Thymus (tissue), 11 donors: Measurements from ENCODE around the gene LRRC27. TPM values are rescaled to one million over a fixed set of nuclear protein-coding genes. Genes with fewer than 3 reads are reported as not detected.
A peak's percentile ranks its signal among the peaks of the same experiment; 100 is the strongest.

Source experiments
- DNase-seq, 9 donors: peaks; one replicate each; pipeline ENCODE4 v3.0.0-alpha.2; 2013; ENCODE audit warnings: low spot score in 9 of 9, low read depth in 6 of 9, missing footprints in 1 of 9
- H3K27ac ChIP-seq, 2 donors: one replicate each; pipeline ENCODE4 v1.5.1; 2013; ENCODE audit warnings: control low read depth in 1 of 2, low read depth in 1 of 2, low read length in 1 of 2, mild to moderate bottlenecking in 1 of 2, moderate library complexity in 1 of 2
- H3K27me3 ChIP-seq, 2 donors: one replicate each; pipeline ENCODE4 v1.5.1; 2013; ENCODE audit warnings: low read length in 1 of 2; ENCODE audit not compliant: control insufficient read depth in 2 of 2, insufficient read depth in 1 of 2
- H3K36me3 ChIP-seq, 2 donors: one replicate each; pipeline ENCODE4 v1.5.1; 2013; ENCODE audit warnings: low read length in 1 of 2, mild to moderate bottlenecking in 1 of 2, moderate library complexity in 1 of 2; ENCODE audit not compliant: control insufficient read depth in 2 of 2, insufficient read depth in 2 of 2
- H3K4me1 ChIP-seq, 2 donors: one replicate each; pipeline ENCODE4 v1.5.1; 2013; ENCODE audit warnings: low read length in 2 of 2; ENCODE audit not compliant: control insufficient read depth in 2 of 2, insufficient read depth in 2 of 2
- H3K4me3 ChIP-seq, 2 donors: one replicate each; pipeline ENCODE4 v1.5.1; 2013; ENCODE audit warnings: low read length in 2 of 2, control low read depth in 1 of 2, mild to moderate bottlenecking in 1 of 2
- H3K9me3 ChIP-seq, 2 donors: one replicate each; pipeline ENCODE4 v1.5.1; 2013; ENCODE audit warnings: low read length in 1 of 2, mild to moderate bottlenecking in 1 of 2; ENCODE audit not compliant: control insufficient read depth in 2 of 2, insufficient read depth in 1 of 2
- WGBS: extraction: QIAGEN DNeasy Blood & Tissue Kit; methylation state at CpG from one replicate; pipeline ENCODE4 v1.1.7; 2013; 5-methylcytosine and 5-hydroxymethylcytosine counted together
- polyA plus RNA-seq: library from polyadenylated mRNA; stranded (reverse); fragments of 200-250 nt; gene quantifications from one replicate; pipeline ENCODE4 v1.2.3, GENCODE V29; 2013
- total RNA-seq: library from RNA; stranded (reverse); fragments of 120-200 nt; gene quantifications from one replicate; pipeline ENCODE4 v1.2.4, GENCODE V29; 2013
- donor health status: healthy.

The LRRC27 gene
- total and polyA plus RNA-seq, 2 donors: 7.6 to 8.7 TPM

DNA sequence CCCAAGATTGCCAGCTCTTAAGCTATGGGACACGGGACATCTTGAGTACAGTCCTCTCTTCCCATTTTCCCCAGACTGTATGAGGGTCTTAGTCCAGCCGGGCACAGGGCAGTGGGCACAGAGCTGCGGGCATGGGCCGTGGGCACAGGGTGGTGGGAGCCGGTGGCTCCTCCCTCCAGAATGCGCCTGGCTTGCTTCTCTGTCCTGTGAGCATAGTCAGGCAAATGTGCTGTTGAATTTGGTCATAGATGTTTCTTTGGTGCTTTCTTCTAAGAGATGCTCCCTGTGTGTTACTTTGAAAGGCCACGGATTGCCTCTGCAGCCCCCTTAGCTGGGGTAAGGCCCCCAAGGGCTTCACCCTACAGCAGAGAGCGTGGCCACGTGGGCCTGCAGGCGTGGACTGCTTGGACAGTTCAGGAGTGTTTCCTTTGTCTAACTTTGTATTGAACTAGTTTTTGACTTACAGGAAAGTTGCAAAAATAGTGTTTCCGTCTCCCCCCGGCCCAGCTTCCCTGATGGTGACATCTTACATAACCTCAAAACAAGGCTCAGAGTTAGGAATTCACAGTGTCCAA, 24.7 kb downstream of the LRRC27 start:
- WGBS: 98% methylated on average over 12 of the region's 12 CpGs

GRCh38 chr10:132357286-132358058, 25.5 kb downstream of the LRRC27 start:
- H3K36me3 ChIP-seq: peaks cover 5 to 9% of the 10 kb centered on the region in 2 donors
- no peak for DNase-seq
- H3K4me3 ChIP-seq: no peak overlapping the region
- WGBS: 99% methylated on average over 15 of the region's 15 CpGs
- H3K27ac ChIP-seq: no peak overlapping the region
- H3K27me3 ChIP-seq: no peaks in the 10 kb centered on the region
- H3K4me1 ChIP-seq: no peaks in the 10 kb centered on the region
- peaks cover 0 to 3% of the 10 kb centered on the region in 2 donors for H3K9me3 ChIP-seq

More for the DNA sequence above, 24.7 kb downstream of the LRRC27 start:
- no peaks in the 10 kb centered on the region for H3K27me3 ChIP-seq
- H3K9me3 ChIP-seq: peaks cover 0 to 3% of the 10 kb centered on the region in 2 donors
- no peak overlapping the region for H3K4me3 ChIP-seq
- H3K27ac ChIP-seq: no peak overlapping the region
- no peak for DNase-seq
- H3K36me3 ChIP-seq: peaks cover 4 to 5% of the 10 kb centered on the region in 2 donors
- no peaks in the 10 kb centered on the region for H3K4me1 ChIP-seq

- H3K36me3 ChIP-seq: peaks cover 5 to 9% of the 10 kb centered on the region in 2 donors
- 83% methylated on average over 21 of the region's 21 CpGs for WGBS
- DNase-seq: no peak
- no peak overlapping the region for H3K27ac ChIP-seq
- H3K4me3 ChIP-seq: no peak overlapping the region
- peaks cover 1 to 3% of the 10 kb centered on the region in 2 donors for H3K9me3 ChIP-seq
- H3K4me1 ChIP-seq: no peaks in the 10 kb centered on the region
- H3K27me3 ChIP-seq: no peaks in the 10 kb centered on the region
Observed at GRCh38 chr10:132359305-132360040, 27.5 kb downstream of the LRRC27 start.

DNA sequence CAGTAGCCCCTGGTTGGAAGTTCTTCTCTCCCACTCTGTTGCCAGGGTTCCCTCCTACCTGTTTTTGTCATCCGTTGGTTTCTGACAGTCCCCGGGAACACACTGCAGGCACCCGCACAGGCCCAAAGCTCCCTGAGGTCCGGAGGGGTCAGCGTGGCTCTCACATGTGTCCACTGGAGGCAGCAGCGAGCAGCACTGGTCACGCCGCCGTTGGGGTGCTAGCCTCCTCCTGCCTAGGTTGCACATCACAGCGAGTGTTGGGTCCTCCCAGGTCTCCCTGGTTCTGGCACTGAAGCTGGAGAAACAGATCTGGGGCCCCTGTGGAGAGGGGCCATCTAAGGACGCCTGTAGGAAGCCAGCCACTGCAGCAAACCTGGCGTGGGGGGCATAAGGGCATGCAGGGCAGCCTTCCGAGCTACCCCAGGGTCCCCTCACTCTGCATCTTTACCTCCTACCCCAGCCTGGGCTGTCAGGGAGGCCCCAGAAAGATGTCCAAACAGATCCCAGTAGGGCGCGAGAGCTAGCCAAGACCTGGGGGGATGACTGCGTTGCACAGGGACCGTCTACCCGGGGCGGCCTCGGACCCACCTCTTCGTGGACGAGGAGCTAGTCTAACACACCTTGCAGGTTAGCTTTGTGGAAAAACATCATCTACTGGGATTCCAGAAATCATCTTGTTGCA, 28.9 kb downstream of the LRRC27 start:
- Histone ChIP-seq H3K9me3 (peaks cover 3% of the 10 kb centered on the region in 2 donors), H3K4me3 (no peak overlapping the region), H3K27me3 (no peaks in the 10 kb centered on the region), H3K27ac (no peak overlapping the region), H3K4me1 (no peaks in the 10 kb centered on the region), H3K36me3 (peaks cover 5 to 12% of the 10 kb centered on the region in 2 donors)
- WGBS: 88% methylated on average over 22 of the region's 22 CpGs
- no peak for DNase-seq

GRCh38 chr10:132361581-132362101, 29.6 kb downstream of the LRRC27 start:
- WGBS: 97% methylated on average over 15 of the region's 15 CpGs

DNA sequence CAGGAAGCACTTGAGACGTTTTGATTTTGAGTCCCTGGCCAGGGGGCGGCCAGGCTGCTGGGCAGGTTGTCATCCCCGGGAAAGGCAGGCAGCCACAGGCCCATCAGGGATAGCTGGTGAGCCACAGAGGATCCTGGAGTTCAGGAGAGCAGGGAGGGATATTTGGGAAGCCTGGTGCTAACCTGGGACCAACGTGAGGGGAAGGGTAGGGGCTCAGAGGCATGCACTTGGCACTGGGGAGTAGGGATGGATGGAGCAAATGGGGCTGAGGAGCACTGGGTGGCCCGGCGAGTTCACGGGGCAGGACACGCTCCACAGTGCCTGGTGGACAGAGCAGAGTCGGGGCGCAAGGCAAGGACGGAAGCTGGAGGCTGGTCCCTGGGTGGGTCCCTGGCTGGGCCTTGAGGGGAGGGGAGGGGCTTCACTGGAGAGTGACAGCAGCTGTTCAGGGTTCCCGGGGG, 30.2 kb downstream of the LRRC27 start:
- Histone ChIP-seq H3K27me3 (no peaks in the 10 kb centered on the region), H3K4me3 (no peak overlapping the region), H3K4me1 (no peaks in the 10 kb centered on the region), H3K36me3 (peaks cover 10 to 18% of the 10 kb centered on the region in 2 donors), H3K9me3 (peaks cover 3% of the 10 kb centered on the region in 2 donors), H3K27ac (no peak overlapping the region)
- 94% methylated on average over 12 of the region's 12 CpGs for WGBS
- DNase-seq: no peak

More at GRCh38 chr10:132361581-132362101, 29.6 kb downstream of the LRRC27 start:
- DNase-seq: no peak
- H3K4me1 ChIP-seq: no peaks in the 10 kb centered on the region
- H3K4me3 ChIP-seq: no peak overlapping the region
- H3K9me3 ChIP-seq: peaks cover 3% of the 10 kb centered on the region in 2 donors
- peaks cover 7 to 15% of the 10 kb centered on the region in 2 donors for H3K36me3 ChIP-seq
- H3K27me3 ChIP-seq: no peaks in the 10 kb centered on the region
- H3K27ac ChIP-seq: no peak overlapping the region

DNA sequence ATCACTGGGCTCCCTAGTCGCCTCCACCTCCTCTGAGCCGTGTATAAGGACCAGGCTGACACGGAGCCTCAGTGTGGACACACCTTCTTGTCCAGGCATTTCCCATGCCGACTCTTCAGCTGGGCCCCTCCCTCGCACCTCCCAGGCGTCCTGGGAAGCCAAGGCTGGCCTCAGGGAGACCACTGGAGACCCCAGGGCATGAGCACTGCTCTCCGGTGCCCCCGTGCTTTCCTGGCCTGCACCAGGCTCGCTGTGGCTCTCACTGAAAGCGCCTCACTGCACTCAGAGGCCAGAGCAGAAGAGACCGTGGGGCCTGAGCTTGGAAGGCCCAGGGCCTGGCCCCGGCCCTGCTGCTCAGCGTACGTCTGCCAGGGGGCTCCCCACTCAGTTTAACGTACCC, 31.4 kb downstream of the LRRC27 start:
- Histone ChIP-seq H3K4me3 (no peak overlapping the region), H3K36me3 (peaks cover 10 to 18% of the 10 kb centered on the region in 2 donors), H3K27me3 (no peaks in the 10 kb centered on the region), H3K9me3 (peaks cover 0 to 3% of the 10 kb centered on the region in 2 donors), H3K27ac (no peak overlapping the region), H3K4me1 (no peaks in the 10 kb centered on the region)
- WGBS: 97% methylated on average over 15 of the region's 15 CpGs
- DNase-seq: no peak

GRCh38 chr10:132363921-132364593, 32.1 kb downstream of the LRRC27 start:
- Histone ChIP-seq H3K27me3 (no peaks in the 10 kb centered on the region), H3K9me3 (peaks cover 0 to 3% of the 10 kb centered on the region in 2 donors), H3K4me1 (no peaks in the 10 kb centered on the region), H3K27ac (no peak overlapping the region), H3K36me3 (peaks cover 10 to 18% of the 10 kb centered on the region in 2 donors), H3K4me3 (no peak overlapping the region)
- WGBS: 69% methylated on average over 16 of the region's 16 CpGs
- peak in 3 of 9 donors; percentile 18 to 45 (median 38) for DNase-seq
